Thyroid gland (tissue), 4 donors: ENCODE data around the gene OASL.

Experiments used
- POLR2A ChIP-seq, 2 donors: fragments of 450-650 bp; IDR thresholded peaks; one replicate each; pipeline ENCODE4 v1.6.1; 2017; ENCODE audit warnings: antibody characterized with exemption in 2 of 2, mild to moderate bottlenecking in 2 of 2, moderate library complexity in 1 of 2
- TF ChIP-seq, protein P1 (sequence below), 6 experiments: fragments of 200-600 bp in 3 of 6; fragments of 450-650 bp in 3 of 6; sonication (generic) in 3 of 6; IDR thresholded peaks; one replicate each; pipeline ENCODE4 v1.5.1; 2016 to 2019; ENCODE audit warnings: antibody characterized with exemption in 6 of 6, mild to moderate bottlenecking in 2 of 6, inconsistent platforms in 1 of 6, moderate library complexity in 1 of 6

DNA sequence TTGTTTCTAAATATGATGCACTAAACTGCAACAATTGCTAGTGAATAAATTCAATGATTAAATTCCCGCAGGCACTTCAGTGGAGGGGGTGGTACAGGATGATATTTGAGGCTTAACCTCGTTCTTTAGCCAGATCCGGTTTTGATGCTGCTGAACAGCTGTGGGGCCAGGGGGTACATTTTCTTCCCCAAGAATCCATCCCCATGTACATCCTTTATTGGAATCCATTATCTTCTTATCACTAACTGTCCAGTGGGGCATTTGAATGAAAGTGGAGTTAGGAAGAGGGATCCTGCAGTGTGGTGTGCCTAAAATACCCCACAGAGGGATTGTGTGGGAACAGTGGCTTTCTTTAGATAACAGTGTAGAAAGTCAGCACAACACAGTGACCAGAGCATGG is 45.2 kb upstream of the OASL start:
- TF ChIP-seq, protein P1, sequence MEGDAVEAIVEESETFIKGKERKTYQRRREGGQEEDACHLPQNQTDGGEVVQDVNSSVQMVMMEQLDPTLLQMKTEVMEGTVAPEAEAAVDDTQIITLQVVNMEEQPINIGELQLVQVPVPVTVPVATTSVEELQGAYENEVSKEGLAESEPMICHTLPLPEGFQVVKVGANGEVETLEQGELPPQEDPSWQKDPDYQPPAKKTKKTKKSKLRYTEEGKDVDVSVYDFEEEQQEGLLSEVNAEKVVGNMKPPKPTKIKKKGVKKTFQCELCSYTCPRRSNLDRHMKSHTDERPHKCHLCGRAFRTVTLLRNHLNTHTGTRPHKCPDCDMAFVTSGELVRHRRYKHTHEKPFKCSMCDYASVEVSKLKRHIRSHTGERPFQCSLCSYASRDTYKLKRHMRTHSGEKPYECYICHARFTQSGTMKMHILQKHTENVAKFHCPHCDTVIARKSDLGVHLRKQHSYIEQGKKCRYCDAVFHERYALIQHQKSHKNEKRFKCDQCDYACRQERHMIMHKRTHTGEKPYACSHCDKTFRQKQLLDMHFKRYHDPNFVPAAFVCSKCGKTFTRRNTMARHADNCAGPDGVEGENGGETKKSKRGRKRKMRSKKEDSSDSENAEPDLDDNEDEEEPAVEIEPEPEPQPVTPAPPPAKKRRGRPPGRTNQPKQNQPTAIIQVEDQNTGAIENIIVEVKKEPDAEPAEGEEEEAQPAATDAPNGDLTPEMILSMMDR (IDR thresholded peaks at IDR 0.05): no peak
- no peak for TF ChIP-seq POLR2A (IDR thresholded peaks at IDR 0.05)
